ENCODE data around the gene N4BP2.

Gene N4BP2

GRCh38 chr4:40164459-40164858 is 107.8 kb downstream of the N4BP2 start:
- no peak for DNase-seq

- DNase-seq = no peak
Observed at GRCh38 chr4:40165916-40166315, 109.3 kb downstream of the N4BP2 start.

- no peak for DNase-seq
Observed at GRCh38 chr4:40168070-40168469, 111.4 kb downstream of the N4BP2 start.

- no peak for DNase-seq
Observed at GRCh38 chr4:40170588-40170987, 113.9 kb downstream of the N4BP2 start.

GRCh38 chr4:40173470-40173875 is 116.8 kb downstream of the N4BP2 start:
- DNase-seq = no peak

GRCh38 chr4:40176602-40177001 is 120.0 kb downstream of the N4BP2 start:
- no peak for DNase-seq

GRCh38 chr4:40177591-40177990 is 120.9 kb downstream of the N4BP2 start:
- DNase-seq = no peak

GRCh38 chr4:40178672-40179071 is 122.0 kb downstream of the N4BP2 start:
- no peak for DNase-seq

- DNase-seq = no peak
Observed at GRCh38 chr4:40179360-40179759, 122.7 kb downstream of the N4BP2 start.

GRCh38 chr4:40180356-40180755 is 123.7 kb downstream of the N4BP2 start:
- no peak for DNase-seq

GRCh38 chr4:40182001-40182400 is 125.4 kb downstream of the N4BP2 start:
- no peak for DNase-seq

GRCh38 chr4:40182954-40183353 is 126.3 kb downstream of the N4BP2 start:
- no peak for DNase-seq

GRCh38 chr4:40183615-40184411 is 127.2 kb downstream of the N4BP2 start:
- no peak for DNase-seq

GRCh38 chr4:40185830-40186664 is 129.4 kb downstream of the N4BP2 start:
- DNase-seq = no peak

- DNase-seq = no peak
Observed at GRCh38 chr4:40186665-40187014, 130.0 kb downstream of the N4BP2 start.

- DNase-seq = no peak
Observed at GRCh38 chr4:40187386-40187906, 130.8 kb downstream of the N4BP2 start.

GRCh38 chr4:40190019-40190418 is 133.4 kb downstream of the N4BP2 start:
- DNase-seq = no peak

GRCh38 chr4:40190465-40190864 is 133.8 kb downstream of the N4BP2 start:
- DNase-seq = no peak

- DNase-seq = peak in 1 of 2 experiments; percentile 4
Observed at GRCh38 chr4:40190880-40191815, 134.5 kb downstream of the N4BP2 start.

GRCh38 chr4:40192114-40193015 is 135.7 kb downstream of the N4BP2 start:
- DNase-seq = no peak

- DNase-seq = no peak
Observed at GRCh38 chr4:40193016-40193571, 136.4 kb downstream of the N4BP2 start.

Data from NCI-H1930 (cell line).